Caco-2 (cell line): ENCODE data around the gene UBASH3B. TPM values are rescaled to one million over a fixed set of nuclear protein-coding genes. Genes with fewer than 3 reads are reported as not detected.

Experiments used
- BruUV-seq: library from RNA; stranded (reverse); fragments of 400-500 nt; replicated peaks from 2 replicates; lab custom pipeline; 2021; lab: Mats Ljungman, UMichigan
- CTCF ChIA-PET: fragments of 300-600 bp; sonication (Branson Sonifier 250); formaldehyde crosslinking; loops from one replicate; lab custom pipeline; 2022; ENCODE audit warnings: antibody characterized with exemption; lab: Charles Lee
- POLR2A ChIA-PET: fragments of 300-600 bp; sonication (Branson Sonifier 250); formaldehyde crosslinking; loops from one replicate; lab custom pipeline; 2022; ENCODE audit warnings: antibody characterized with exemption; lab: Charles Lee
- DNase-seq, 2 experiments: peaks; one replicate each; pipeline versions ENCODE4 v3.0.0 to v3.0.0-alpha.2; 2020 to 2022
- H3K27me3 ChIP-seq: replicated peaks from 2 replicates; pipeline ENCODE4 v1.6.0; 2011; ENCODE audit warnings: low read length; ENCODE audit not compliant: control insufficient read depth, insufficient read depth
- H3K36me3 ChIP-seq: 2 replicates; pipeline ENCODE4 v1.5.1; 2011; ENCODE audit warnings: low read length; ENCODE audit not compliant: control insufficient read depth, insufficient read depth
- H3K4me1 ChIP-seq: fragments of 250-450 bp; sonication (Bioruptor Pico); 2 replicates; pipeline ENCODE4 v1.5.1; 2020; ENCODE audit warnings: mild to moderate bottlenecking
- H3K4me3 ChIP-seq: 2 replicates; pipeline ENCODE4 v1.5.1; 2011; ENCODE audit warnings: low read depth, mild to moderate bottlenecking, control low read depth, low read length
- H3K9me3 ChIP-seq: fragments of 250-450 bp; sonication (Bioruptor Pico); 2 replicates; pipeline ENCODE4 v1.5.1; 2020; ENCODE audit warnings: mild to moderate bottlenecking, moderate library complexity
- H3K27ac Mint-ChIP-seq: one replicate; pipeline ENCODE4 v1.8.0; 2022; ENCODE audit warnings: mixed read lengths; ENCODE audit not compliant: unreplicated experiment
- H3K27me3 Mint-ChIP-seq: one replicate; pipeline ENCODE4 v1.8.0; 2022; ENCODE audit warnings: mixed read lengths; ENCODE audit not compliant: insufficient read depth, unreplicated experiment
- H3K36me3 Mint-ChIP-seq: one replicate; pipeline ENCODE4 v1.8.0; 2022; ENCODE audit warnings: mild to moderate bottlenecking, mixed read lengths; ENCODE audit not compliant: insufficient read depth, unreplicated experiment
- H3K4me1 Mint-ChIP-seq: one replicate; pipeline ENCODE4 v1.8.0; 2022; ENCODE audit warnings: low read depth, mixed read lengths; ENCODE audit not compliant: unreplicated experiment
- H3K4me3 Mint-ChIP-seq: one replicate; pipeline ENCODE4 v1.8.0; 2022; ENCODE audit warnings: mild to moderate bottlenecking, moderate library complexity, mixed read lengths; ENCODE audit not compliant: unreplicated experiment
- H3K9me3 Mint-ChIP-seq: one replicate; pipeline ENCODE4 v1.8.0; 2022; ENCODE audit warnings: mixed read lengths; ENCODE audit not compliant: unreplicated experiment
- intact Hi-C: fragments of 100-400 bp; cut with micrococcal nuclease; formaldehyde crosslinking; loops from one replicate; pipeline ENCODE4 v1.10.0; 2022; ENCODE audit not compliant: unreplicated experiment
- total RNA-seq: library from RNA; stranded (reverse); gene quantifications from 2 replicates; pipeline ENCODE4 v1.2.3, GENCODE V29; 2022
- TF ChIP-seq, protein P1 (sequence below), 2 experiments: fragments of 200-600 bp in 1 of 2; IDR thresholded peaks; 1 replicate in 1 of 2; 2 replicates in 1 of 2; pipeline versions ENCODE4 v1.5.1 to v1.8.0; 2011 to 2022; ENCODE audit warnings: antibody characterized with exemption in 1 of 2, control low read depth in 1 of 2, inconsistent platforms in 1 of 2, low read depth in 1 of 2, low read length in 1 of 2, mild to moderate bottlenecking in 1 of 2, moderate library complexity in 1 of 2; ENCODE audit not compliant: insufficient read depth in 1 of 2, severe bottlenecking in 1 of 2, unreplicated experiment in 1 of 2

The UBASH3B gene
- total RNA-seq, 1 experiment from 2014 or later, result 21.5 TPM

DNA sequence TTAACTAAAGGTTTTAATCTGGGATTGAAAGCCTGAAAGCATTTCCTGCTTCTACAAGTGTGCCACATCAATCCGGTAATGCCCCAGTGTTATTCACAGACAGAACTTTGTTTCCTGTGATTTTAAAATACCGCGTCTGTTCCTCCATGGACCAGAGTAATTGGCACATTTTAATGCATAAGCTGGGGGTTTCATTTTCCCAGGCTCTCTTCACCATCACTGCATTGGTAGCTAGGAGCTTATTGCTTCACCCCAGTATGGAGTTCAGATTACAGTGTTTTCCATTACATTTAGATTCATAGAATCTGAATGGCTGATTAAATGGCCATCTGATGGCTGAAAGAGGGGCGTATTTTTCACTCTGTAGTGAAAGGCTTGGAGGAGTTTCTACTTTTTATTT is 157.1 kb downstream of the UBASH3B start:
- ChIA-PET CTCF (no interaction called here), POLR2A (no interaction called here)
- Mint-ChIP-seq H3K27me3 (no peaks in the 10 kb centered on the region), H3K27ac (no peak overlapping the region), H3K9me3 (no peaks in the 10 kb centered on the region), H3K4me3 (no peak overlapping the region), H3K4me1 (peaks cover 7% of the 10 kb centered on the region), H3K36me3 (peaks cover 6% of the 10 kb centered on the region)
- DNase-seq, result no peak
- H3K9me3 ChIP-seq, result no peaks in the 10 kb centered on the region
- TF ChIP-seq, protein P1, sequence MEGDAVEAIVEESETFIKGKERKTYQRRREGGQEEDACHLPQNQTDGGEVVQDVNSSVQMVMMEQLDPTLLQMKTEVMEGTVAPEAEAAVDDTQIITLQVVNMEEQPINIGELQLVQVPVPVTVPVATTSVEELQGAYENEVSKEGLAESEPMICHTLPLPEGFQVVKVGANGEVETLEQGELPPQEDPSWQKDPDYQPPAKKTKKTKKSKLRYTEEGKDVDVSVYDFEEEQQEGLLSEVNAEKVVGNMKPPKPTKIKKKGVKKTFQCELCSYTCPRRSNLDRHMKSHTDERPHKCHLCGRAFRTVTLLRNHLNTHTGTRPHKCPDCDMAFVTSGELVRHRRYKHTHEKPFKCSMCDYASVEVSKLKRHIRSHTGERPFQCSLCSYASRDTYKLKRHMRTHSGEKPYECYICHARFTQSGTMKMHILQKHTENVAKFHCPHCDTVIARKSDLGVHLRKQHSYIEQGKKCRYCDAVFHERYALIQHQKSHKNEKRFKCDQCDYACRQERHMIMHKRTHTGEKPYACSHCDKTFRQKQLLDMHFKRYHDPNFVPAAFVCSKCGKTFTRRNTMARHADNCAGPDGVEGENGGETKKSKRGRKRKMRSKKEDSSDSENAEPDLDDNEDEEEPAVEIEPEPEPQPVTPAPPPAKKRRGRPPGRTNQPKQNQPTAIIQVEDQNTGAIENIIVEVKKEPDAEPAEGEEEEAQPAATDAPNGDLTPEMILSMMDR (IDR thresholded peaks at IDR 0.05; ENCODE audit: insufficient read depth in 1 of 2, low read depth in 1 of 2, low read length in 1 of 2, severe bottlenecking in 1 of 2, unreplicated experiment in 1 of 2), result no peak
- no TSS peak for BruUV-seq
- H3K4me3 ChIP-seq, result no peak overlapping the region
- H3K27me3 ChIP-seq, result no peaks in the 10 kb centered on the region
- intact Hi-C loops, result no loop called here
- H3K4me1 ChIP-seq, result peaks cover 6% of the 10 kb centered on the region
- H3K36me3 ChIP-seq, result no peaks in the 10 kb centered on the region

DNA sequence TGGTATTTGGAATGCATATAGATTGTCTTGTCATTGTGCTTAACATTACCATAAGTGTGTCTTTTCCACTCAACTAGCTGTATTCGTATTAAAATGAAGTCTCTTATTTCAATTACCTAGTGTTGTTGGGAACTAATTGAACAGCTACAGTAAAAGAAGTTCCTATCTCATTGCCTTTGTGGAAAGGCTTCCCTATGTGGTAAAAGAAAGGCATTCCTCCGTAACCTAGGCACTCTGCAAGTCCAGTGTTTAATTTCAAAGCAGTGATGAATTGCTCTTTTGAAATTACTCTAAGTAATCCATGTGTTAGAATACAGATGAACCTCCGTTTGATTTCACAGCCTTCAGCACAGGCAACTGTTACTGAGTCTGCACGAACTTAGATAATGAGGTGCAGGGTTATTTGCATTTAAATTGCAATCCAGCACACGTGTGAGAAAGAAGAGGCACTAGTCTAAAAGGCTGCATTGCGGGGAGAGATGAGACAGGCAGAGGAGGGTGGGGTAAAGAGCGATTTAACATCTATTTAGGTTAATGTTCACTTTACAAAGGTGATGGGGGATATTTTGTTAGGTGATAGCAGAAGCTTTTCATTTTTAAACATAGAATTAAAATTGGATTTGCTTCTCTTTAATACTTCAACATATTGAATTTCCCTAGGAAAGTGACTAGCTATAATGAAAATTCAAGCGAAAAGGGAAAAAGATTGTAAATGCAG is 157.8 kb downstream of the UBASH3B start:
- Mint-ChIP-seq H3K4me1 (peaks cover 7% of the 10 kb centered on the region), H3K4me3 (no peak overlapping the region), H3K27ac (no peak overlapping the region), H3K36me3 (peaks cover 6% of the 10 kb centered on the region), H3K27me3 (no peaks in the 10 kb centered on the region), H3K9me3 (no peaks in the 10 kb centered on the region)
- Histone ChIP-seq H3K4me1 (peaks cover 6% of the 10 kb centered on the region), H3K27me3 (no peaks in the 10 kb centered on the region), H3K9me3 (no peaks in the 10 kb centered on the region), H3K4me3 (no peak overlapping the region), H3K36me3 (no peaks in the 10 kb centered on the region)
- no peak for DNase-seq
- POLR2A ChIA-PET, result no interaction called here
- BruUV-seq, result no TSS peak
- CTCF ChIA-PET, result interaction anchor here (0.6 to 1.7 kb wide), 2 partner anchors 39 to 42 kb away, joined by 3 to 13 read pairs; no protein-coding TSS in a partner anchor
- intact Hi-C loops, result no loop called here
- TF ChIP-seq, protein P1 (IDR thresholded peaks at IDR 0.05; ENCODE audit: insufficient read depth in 1 of 2, low read depth in 1 of 2, low read length in 1 of 2, severe bottlenecking in 1 of 2, unreplicated experiment in 1 of 2), result no peak

DNA sequence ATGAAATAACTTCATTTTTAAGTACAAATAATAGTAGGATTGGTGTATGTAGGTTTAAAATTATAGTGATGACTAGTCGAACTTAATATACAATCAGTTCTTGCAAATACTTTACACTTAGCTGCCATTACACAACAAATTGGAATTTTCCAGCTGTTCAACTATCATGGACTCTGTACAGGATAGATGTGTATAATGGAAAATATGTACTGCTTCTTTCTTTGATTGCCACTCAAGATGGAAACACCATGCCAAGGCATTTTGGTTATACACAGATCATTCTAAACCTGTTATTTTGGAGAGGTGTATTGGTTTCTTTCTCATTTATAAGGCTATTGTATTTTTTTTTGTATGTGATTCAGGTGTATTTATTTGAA is 158.4 kb downstream of the UBASH3B start:
- BruUV-seq, result no TSS peak
- Mint-ChIP-seq H3K27me3 (no peaks in the 10 kb centered on the region), H3K9me3 (no peaks in the 10 kb centered on the region), H3K27ac (no peak overlapping the region), H3K36me3 (peaks cover 2% of the 10 kb centered on the region), H3K4me1 (peaks cover 7% of the 10 kb centered on the region), H3K4me3 (no peak overlapping the region)
- H3K27me3 ChIP-seq, result no peaks in the 10 kb centered on the region
- ChIA-PET CTCF (interaction anchor here (0.6 to 1.7 kb wide), 2 partner anchors 39 to 41 kb away, joined by 3 to 13 read pairs; no protein-coding TSS in a partner anchor), POLR2A (no interaction called here)
- DNase-seq, result no peak
- H3K4me3 ChIP-seq, result no peak overlapping the region
- TF ChIP-seq, protein P1 (IDR thresholded peaks at IDR 0.05; ENCODE audit: insufficient read depth in 1 of 2, low read depth in 1 of 2, low read length in 1 of 2, severe bottlenecking in 1 of 2, unreplicated experiment in 1 of 2), result no peak
- H3K4me1 ChIP-seq, result peaks cover 6% of the 10 kb centered on the region
- H3K9me3 ChIP-seq, result no peaks in the 10 kb centered on the region
- no peaks in the 10 kb centered on the region for H3K36me3 ChIP-seq
- intact Hi-C loops, result loop anchor here (1.0 kb wide), 1 partner anchor 40 kb away; no protein-coding TSS in a partner anchor
